Right renal cortex interstitium (tissue), 3 donors: ENCODE measurements around the gene FUNDC1. TPM values are rescaled to one million over a fixed set of nuclear protein-coding genes. Genes with fewer than 3 reads are reported as not detected.

ENCODE experiments used
- DNase-seq, 3 donors: peaks; one replicate each; pipeline ENCODE4 v3.0.0-alpha.2; 2013; ENCODE audit warnings: low read depth in 3 of 3, low spot score in 2 of 3
- polyA plus RNA-seq, 3 donors: library from polyadenylated mRNA; unstranded; fragments of 120-200 nt; gene quantifications; one replicate each; pipeline ENCODE4 v1.2.1, GENCODE V29; 2013; ENCODE audit not compliant: insufficient read length in 3 of 3

The FUNDC1 gene
- polyA plus RNA-seq, 3 donors: 33.6 to 36.9 (median 36.4) TPM

DNA sequence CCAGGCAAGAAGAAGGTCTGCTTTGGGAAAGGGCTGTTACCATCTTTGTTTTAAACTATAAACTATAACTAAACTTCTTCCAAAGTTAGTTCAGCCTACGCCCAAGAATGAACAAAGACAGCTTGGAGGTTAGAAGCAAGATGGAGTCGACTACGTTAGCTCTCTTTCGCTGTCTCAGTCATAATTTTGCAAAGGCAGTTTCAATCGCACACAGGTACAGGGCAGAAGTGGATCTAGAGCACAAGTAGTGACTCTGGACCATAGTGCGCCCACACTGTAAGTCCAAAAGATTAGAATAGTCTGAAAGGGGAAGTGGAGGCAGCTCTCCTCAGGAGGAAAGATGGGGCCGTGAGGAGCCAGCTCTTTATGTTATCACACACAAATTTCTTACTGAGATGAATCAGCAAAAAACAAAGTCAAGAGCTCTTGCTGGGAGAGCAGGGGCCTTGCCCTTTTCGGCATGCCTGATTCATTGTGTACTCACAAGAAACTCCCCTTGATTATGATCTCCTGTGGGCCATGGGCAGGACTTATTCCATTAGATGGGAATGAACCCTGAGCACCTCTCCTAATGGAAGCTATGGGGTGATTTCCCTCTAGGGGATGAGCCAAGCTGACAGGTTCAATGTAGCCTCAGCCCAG is 58.6 kb downstream of the FUNDC1 start:
- no peak for DNase-seq

DNA sequence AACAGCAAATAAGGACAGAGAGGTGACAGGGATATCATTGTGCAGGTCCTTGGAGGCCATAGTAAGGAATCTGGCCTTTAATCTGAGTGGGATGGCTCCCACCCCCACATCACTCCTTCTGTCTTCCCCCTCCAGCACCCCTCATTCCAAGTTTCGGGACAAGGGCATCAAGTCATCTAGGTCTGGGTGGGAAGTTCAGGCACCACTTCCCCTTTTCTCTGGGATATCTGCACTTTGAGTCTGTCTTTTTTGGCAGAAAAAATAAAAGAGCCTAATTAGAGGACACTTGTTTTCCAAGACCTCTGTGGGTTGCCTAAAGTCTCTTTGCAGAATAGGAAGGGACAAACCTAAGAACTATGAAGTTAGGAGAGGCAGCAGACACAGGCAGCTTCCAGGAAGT is 60.1 kb downstream of the FUNDC1 start:
- no peak for DNase-seq

DNA sequence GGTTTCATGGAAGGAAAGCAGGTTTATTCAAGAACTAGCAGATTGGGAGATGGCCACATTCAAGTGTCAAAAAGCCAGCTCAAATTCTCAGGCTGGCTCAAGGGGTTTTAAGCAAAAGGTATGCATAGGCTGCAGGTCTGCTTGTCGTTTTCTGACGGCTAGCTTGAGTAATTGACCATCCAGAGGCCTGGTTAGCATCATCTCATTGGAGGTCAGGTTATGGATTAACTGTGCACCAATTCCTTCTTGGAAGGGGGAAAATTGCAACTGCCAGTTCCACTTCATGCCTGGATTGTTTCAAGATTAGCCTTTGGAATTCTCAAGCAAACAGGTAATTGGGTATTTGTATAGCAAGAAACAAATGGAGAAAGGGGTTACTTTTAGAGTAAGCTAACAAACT is 62.1 kb downstream of the FUNDC1 start:
- peak in 1 of 3 donors; percentile 27 for DNase-seq

DNA sequence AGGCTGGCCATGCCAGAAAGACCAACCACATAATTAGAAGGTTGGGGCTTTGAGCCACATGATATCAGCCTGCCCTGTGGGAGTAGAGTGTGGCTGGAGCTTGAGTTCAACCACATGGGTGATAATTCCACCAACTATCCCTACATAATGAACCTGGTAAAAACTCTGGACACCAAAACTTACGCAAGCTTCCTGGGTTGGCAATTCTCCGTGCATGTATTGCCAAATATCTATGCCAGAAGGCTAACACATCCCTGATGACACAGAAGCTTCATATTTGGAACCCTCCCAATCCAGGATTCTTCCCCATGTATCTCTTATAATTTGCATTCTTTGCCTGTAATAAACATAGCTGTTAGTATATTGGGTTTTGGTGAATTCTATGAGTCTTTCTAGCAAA is 68.2 kb downstream of the FUNDC1 start:
- no peak for DNase-seq

Other genes with a start within 250 kb of the FUNDC1 start
- gene EFHC2, start 199.2 kb downstream of the FUNDC1 start, polyA plus RNA-seq: 10 to 100 TPM in 1 of 3 donors, 1 to 10 TPM in 2; 8.9 to 11.1 (median 9.5) TPM